Measurements from ENCODE around the gene PARD6A. TPM values are rescaled to one million over a fixed set of nuclear protein-coding genes. Genes with fewer than 3 reads are reported as not detected.
A peak's percentile ranks its signal among the peaks of the same experiment; 100 is the strongest.

The PARD6A gene
- total and polyA plus RNA-seq, 2 of the 13 experiments (the other 11 are each of a cell fraction or from before 2014, with no cell fraction given): 3.5 to 4.3 TPM

- FAIRE-seq: no peak
- DNase-seq (ENCODE audit: low spot score): no peak
Observed at GRCh38 chr16:67677712-67678111, 17.0 kb downstream of the PARD6A start.

More at GRCh38 chr16:67677712-67678111, 17.0 kb downstream of the PARD6A start:
- Histone ChIP-seq H4K20me1 (ENCODE audit: insufficient read depth, low read length) (no peaks in the 10 kb centered on the region), H3K27ac (ENCODE audit: extremely low read length, insufficient read depth, low read length) (no peak overlapping the region), H3K79me2 (ENCODE audit: insufficient read depth, low read length) (no peaks in the 10 kb centered on the region), H2AFZ (ENCODE audit: low read length) (no peak overlapping the region), H3K4me1 (ENCODE audit: insufficient read depth, low read length) (0 out of 2 replicates have a peak, but pooled peaks cover 5% of the 10 kb centered on the region), H3K9ac (ENCODE audit: insufficient read depth, low read depth, low read length) (no peak overlapping the region), H3K4me2 (ENCODE audit: low read depth, low read length) (no peak overlapping the region), H3K27me3 (ENCODE audit: control insufficient read depth in 1 of 2, insufficient read depth in 2 of 2, low read length in 2 of 2) (no peaks in the 10 kb centered on the region), H3K36me3 (replicated peaks in 1 of 2; ENCODE audit: control insufficient read depth in 1 of 2, insufficient read depth in 2 of 2, low read length in 2 of 2) (peaks cover 3 to 8% of the 10 kb centered on the region in 2 experiments; a peak in 4 of 5 replicates), H3K9me3 (ENCODE audit: low read length) (no peaks in the 10 kb centered on the region), H3K4me3 (replicated peaks in 1 of 3; ENCODE audit: insufficient read depth in 1 of 3, low read depth in 2 of 3, low read length in 3 of 3) (no peak overlapping the region)
- TF ChIP-seq TEAD2 (CRISPR knock-in tag; IDR thresholded peaks at IDR 0.05) (no peak), ZFY (CRISPR knock-in tag; IDR thresholded peaks at IDR 0.05) (no peak), RBM22 (optimal IDR thresholded peaks at IDR 0.05; ENCODE audit: low read length) (peak; percentile 30), ATF7 (IDR thresholded peaks at IDR 0.05) (0 out of 2 replicates have a peak, but pooled peaks have one; percentile 5), ATF7 (CRISPR knock-in tag; IDR thresholded peaks at IDR 0.05) (no peak)
- TF ChIP-seq, protein P1, sequence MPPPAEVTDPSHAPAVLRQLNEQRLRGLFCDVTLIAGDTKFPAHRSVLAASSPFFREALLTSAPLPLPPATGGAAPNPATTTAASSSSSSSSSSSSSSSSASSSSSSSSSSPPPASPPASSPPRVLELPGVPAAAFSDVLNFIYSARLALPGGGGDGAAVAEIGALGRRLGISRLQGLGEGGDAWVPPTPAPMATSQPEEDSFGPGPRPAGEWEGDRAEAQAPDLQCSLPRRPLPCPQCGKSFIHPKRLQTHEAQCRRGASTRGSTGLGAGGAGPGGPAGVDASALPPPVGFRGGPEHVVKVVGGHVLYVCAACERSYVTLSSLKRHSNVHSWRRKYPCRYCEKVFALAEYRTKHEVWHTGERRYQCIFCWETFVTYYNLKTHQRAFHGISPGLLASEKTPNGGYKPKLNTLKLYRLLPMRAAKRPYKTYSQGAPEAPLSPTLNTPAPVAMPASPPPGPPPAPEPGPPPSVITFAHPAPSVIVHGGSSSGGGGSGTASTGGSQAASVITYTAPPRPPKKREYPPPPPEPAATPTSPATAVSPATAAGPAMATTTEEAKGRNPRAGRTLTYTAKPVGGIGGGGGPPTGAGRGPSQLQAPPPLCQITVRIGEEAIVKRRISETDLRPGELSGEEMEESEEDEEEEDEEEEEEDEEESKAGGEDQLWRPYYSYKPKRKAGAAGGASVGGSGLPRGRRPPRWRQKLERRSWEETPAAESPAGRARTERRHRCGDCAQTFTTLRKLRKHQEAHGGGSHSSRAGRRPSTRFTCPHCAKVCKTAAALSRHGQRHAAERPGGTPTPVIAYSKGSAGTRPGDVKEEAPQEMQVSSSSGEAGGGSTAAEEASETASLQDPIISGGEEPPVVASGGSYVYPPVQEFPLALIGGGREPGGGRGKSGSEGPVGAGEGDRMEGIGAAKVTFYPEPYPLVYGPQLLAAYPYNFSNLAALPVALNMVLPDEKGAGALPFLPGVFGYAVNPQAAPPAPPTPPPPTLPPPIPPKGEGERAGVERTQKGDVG (CRISPR knock-in tag; IDR thresholded peaks at IDR 0.05; ENCODE audit: borderline replicate concordance): no peak
- ATAC-seq: no peak
- ChIA-PET CTCF (ENCODE audit: low intra/inter-chr PET ratio, low total read pairs) (no interaction called here), POLR2A (no interaction called here)
- 100% methylated on average over 1 of the region's 1 CpG for WGBS (ENCODE audit: low lambda C conversion rate)
- no TSS peak for BruUV-seq (replicated peaks)
- in situ Hi-C loops (cut with HindIII; ENCODE audit: extremely low pct_ligation_motif_present, low pct_unique_long_range_greater_than_20kb) (no loop called here), intact Hi-C loops (cut with micrococcal nuclease; ENCODE audit: unreplicated experiment) (no loop called here)

Data from HepG2 (cell line).